Spleen (tissue), 11 donors: ENCODE measurements around the gene CHST6. TPM values are rescaled to one million over a fixed set of nuclear protein-coding genes. Genes with fewer than 3 reads are reported as not detected.
A peak's percentile ranks its signal among the peaks of the same experiment; 100 is the strongest.
"Not testable (repeated sequence)": the region's sequence is repeated elsewhere in the genome, so short reads cannot be mapped to it uniquely, and the experiment has no call there.

Experiments used
- DNase-seq: peaks from one replicate; pipeline ENCODE4 v3.0.0-alpha.2; 2020
- H3K27ac ChIP-seq, 8 donors: fragments of 200-600 bp; sonication (generic) in 7 of 8; 1 replicate in 4 of 8; 2 replicates in 4 of 8; pipeline versions ENCODE4 v1.5.0 to v1.8.0; 2016 to 2021; ENCODE audit warnings: inconsistent platforms in 4 of 8, mild to moderate bottlenecking in 4 of 8, moderate library complexity in 1 of 8
- H3K27me3 ChIP-seq, 7 donors: fragments of 200-600 bp; sonication (generic) in 6 of 7; replicated peaks in 1 of 7; 1 replicate in 4 of 7; 2 replicates in 3 of 7; pipeline versions ENCODE4 v1.5.0 to v1.8.0; 2016 to 2021; ENCODE audit warnings: inconsistent platforms in 3 of 7, mild to moderate bottlenecking in 1 of 7
- H3K36me3 ChIP-seq, 6 donors: fragments of 200-600 bp; sonication (generic) in 5 of 6; 1 replicate in 4 of 6; 2 replicates in 2 of 6; pipeline versions ENCODE4 v1.5.0 to v1.8.0; 2016 to 2021; ENCODE audit warnings: inconsistent platforms in 2 of 6
- H3K4me1 ChIP-seq, 6 donors: fragments of 200-600 bp; sonication (generic) in 5 of 6; 1 replicate in 3 of 6; 2 replicates in 3 of 6; pipeline versions ENCODE4 v1.5.0 to v1.8.0; 2016 to 2021; ENCODE audit warnings: inconsistent platforms in 3 of 6
- H3K4me3 ChIP-seq, 8 donors: fragments of 200-600 bp; sonication (generic) in 7 of 8; 1 replicate in 4 of 8; 2 replicates in 4 of 8; pipeline versions ENCODE4 v1.5.0 to v1.8.0; 2016 to 2021; ENCODE audit warnings: inconsistent platforms in 4 of 8, mild to moderate bottlenecking in 4 of 8, moderate library complexity in 2 of 8
- H3K9me3 ChIP-seq, 8 donors: fragments of 200-600 bp; sonication (generic) in 7 of 8; 1 replicate in 4 of 8; 2 replicates in 4 of 8; pipeline versions ENCODE4 v1.5.0 to v1.8.0; 2016 to 2021; ENCODE audit warnings: inconsistent platforms in 4 of 8
- POLR2A ChIP-seq, 3 donors: fragments of 450-650 bp; IDR thresholded peaks; one replicate each; pipeline ENCODE4 v1.5.1; 2017; ENCODE audit warnings: antibody characterized with exemption in 3 of 3, mild to moderate bottlenecking in 1 of 3
- POLR2AphosphoS5 ChIP-seq, 3 donors: sonication (generic); formaldehyde crosslinking; IDR thresholded peaks; one replicate each; pipeline ENCODE4 v1.5.1; 2017; ENCODE audit warnings: antibody characterized with exemption in 3 of 3
- WGBS, 5 donors: extraction: QIAGEN DNeasy Blood & Tissue Kit in 3 of 5; methylation state at CpG; one replicate each; pipeline versions ENCODE4 v1.1.5 to v1.1.7; 2013 to 2018; 5-methylcytosine and 5-hydroxymethylcytosine counted together
- intact Hi-C: fragments of 100-400 bp; cut with DNase I; formaldehyde crosslinking; loops from one replicate; pipeline ENCODE4 v1.15.0; 2023; ENCODE audit warnings: low total_unique reads
- polyA plus RNA-seq, 3 donors: library from polyadenylated mRNA; stranded (reverse); fragments of 200-250 nt; gene quantifications; one replicate each; pipeline ENCODE4 v1.2.1, GENCODE V29; 2013
- total RNA-seq, 7 donors: library from RNA; depleted of rRNA in 3 of 7; stranded (reverse); fragments of >200 nt in 3 of 7; fragmentation: NEBNext Ultra II Directional in 4 of 7; extraction: Animal tissue kit (Norgen Biotek cat#: 25700) in 4 of 7; gene quantifications; one replicate each; pipeline versions ENCODE4 v1.1.0 to v1.2.1, GENCODE V29; 2016 to 2021
- TF ChIP-seq, protein P1 (sequence below), 11 experiments: fragments of 200-600 bp in 7 of 11; fragments of 450-650 bp in 4 of 11; sonication (generic) in 4 of 11; IDR thresholded peaks in 8 of 11; conservative IDR thresholded peaks in 3 of 11; 1 replicate in 7 of 11; 2 replicates in 4 of 11; pipeline versions ENCODE4 v1.4.0 to v1.8.0; 2016 to 2021; ENCODE audit warnings: antibody characterized with exemption in 11 of 11, inconsistent platforms in 4 of 11, mild to moderate bottlenecking in 1 of 11
- donor health status: healthy with polysubstance abuse.
- donor health status: DM: no; HTN: no; CAD: no; lungs with moderate emphysema.
- donor health status: DM: no; HTN: no; CAD: no.
- donor health status: Bipolar disorder and iron deficiency.
- donor health status: healthy.
- donor health status: DM: no; HTN: no; CAD: no.
- donor health status: DM: yes; HTN: yes; CAD: no.

CHST6 gene
- total and polyA plus RNA-seq, 10 donors, result under 0.01 to 0.66 (median 0.19) TPM; not detected in 1

DNA sequence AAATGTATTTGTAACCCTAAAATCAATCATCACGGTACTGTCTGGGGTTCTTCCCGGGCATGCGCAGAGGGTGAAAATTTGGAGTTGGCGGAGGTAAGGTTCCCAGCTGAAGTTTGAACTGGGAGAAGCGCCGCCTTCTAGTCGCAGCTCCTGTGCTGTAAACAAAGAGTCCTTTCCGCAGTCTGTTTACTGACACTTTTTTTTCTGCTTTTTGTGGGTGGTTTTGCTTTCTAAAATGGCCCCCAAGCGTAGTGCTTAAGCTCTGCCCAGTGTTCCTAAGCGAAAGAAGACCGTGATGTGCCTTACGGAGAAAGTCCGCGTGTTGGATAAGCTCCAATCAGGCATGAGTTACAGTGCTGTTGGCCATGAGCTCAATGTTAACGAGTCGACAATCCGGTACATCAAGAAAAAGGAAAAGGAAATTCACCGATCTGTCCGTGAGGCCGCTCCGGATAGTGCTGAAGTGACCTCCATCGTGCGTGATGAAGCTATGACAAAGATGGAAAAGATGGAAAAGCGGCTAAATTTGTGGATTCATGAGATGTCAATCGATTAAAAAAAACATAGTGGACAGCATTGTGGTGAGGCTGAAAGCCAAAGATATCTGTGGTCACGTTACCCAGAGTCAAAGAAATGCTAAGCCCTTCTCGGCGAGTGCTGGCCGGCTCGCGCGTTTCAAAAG, 61.4 kb downstream of the CHST6 start:
- 2 to 6% (median 4%) methylated on average over 32 of the region's 32 CpGs for WGBS, 5 donors
- Histone ChIP-seq H3K4me1 (peaks cover 0 to 47% (median 31%) of the 10 kb centered on the region in 6 donors), H3K27me3 (no peaks in the 10 kb centered on the region), H3K27ac (peak overlapping the region; percentile 86 to 98 (median 96)), H3K9me3 (no peaks in the 10 kb centered on the region), H3K36me3 (no peaks in the 10 kb centered on the region), H3K4me3 (peak overlapping the region; percentile 78 to 99 (median 95))
- DNase-seq, result peak; percentile 78
- intact Hi-C loops, result no loop called here
- TF ChIP-seq POLR2AphosphoS5 (IDR thresholded peaks at IDR 0.05) (peak in 1 of 3 donors; percentile 58), POLR2A (IDR thresholded peaks at IDR 0.05) (peak in 1 of 3 donors; percentile 23)
- TF ChIP-seq, protein P1, sequence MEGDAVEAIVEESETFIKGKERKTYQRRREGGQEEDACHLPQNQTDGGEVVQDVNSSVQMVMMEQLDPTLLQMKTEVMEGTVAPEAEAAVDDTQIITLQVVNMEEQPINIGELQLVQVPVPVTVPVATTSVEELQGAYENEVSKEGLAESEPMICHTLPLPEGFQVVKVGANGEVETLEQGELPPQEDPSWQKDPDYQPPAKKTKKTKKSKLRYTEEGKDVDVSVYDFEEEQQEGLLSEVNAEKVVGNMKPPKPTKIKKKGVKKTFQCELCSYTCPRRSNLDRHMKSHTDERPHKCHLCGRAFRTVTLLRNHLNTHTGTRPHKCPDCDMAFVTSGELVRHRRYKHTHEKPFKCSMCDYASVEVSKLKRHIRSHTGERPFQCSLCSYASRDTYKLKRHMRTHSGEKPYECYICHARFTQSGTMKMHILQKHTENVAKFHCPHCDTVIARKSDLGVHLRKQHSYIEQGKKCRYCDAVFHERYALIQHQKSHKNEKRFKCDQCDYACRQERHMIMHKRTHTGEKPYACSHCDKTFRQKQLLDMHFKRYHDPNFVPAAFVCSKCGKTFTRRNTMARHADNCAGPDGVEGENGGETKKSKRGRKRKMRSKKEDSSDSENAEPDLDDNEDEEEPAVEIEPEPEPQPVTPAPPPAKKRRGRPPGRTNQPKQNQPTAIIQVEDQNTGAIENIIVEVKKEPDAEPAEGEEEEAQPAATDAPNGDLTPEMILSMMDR (IDR thresholded peaks at IDR 0.05 in 8 of 11, conservative IDR thresholded peaks at IDR 0.05 in 3 of 11), result no peak

DNA sequence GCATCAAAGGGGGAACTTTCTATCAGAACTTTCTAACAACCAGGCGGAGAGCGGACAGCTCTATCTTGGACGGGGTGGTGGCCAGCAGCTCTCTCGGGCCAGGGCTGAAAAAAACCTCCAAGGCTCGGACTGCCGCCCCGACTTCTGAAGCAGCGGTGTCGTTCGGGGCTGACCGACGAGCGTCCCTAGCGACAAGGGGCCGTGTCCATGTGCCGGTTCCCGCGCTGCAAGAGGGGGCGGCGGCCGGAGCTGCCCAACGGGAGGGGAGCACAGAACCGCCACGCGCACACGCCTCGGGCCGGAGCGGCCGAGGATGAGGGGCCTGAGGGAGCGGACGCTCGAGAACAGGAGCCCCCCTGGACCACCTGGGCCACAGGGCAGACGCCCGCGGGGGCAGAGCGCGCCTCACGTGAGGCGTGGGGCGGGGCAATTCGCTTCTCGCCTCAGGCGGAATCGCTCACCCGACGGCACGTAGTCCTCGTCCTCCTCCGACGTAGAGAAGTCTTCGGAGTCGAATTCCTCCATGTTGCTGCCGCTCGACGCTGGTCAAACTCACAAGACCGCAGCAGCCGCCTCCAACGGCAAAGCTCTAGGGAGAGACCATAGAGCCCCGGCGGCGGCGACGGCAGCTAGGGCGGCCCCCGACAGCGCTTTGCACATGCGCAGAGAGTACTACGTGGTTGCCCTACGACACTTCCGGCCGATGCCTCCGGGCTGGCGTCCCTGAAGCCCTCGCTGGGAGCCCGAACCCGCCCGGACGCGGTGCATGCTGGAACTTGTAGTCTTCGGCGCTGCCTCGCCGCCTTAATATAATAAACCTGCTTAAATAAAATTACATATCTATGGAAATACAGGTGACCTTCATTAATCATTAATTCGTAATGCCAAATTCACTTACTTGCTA, 62.2 kb downstream of the CHST6 start, which contains the start of gene CFDP1:
CFDP1 (minus strand) TSS at position 676 of the 904 bp plus-strand sequence; CDS start at position 525, 151 bp downstream.
- TF ChIP-seq POLR2AphosphoS5 (IDR thresholded peaks at IDR 0.05) (peak; percentile 92 to 96 (median 94)), POLR2A (IDR thresholded peaks at IDR 0.05) (peak in 1 of 3 donors; percentile 46)
- TF ChIP-seq, protein P1 (IDR thresholded peaks at IDR 0.05 in 8 of 11, conservative IDR thresholded peaks at IDR 0.05 in 3 of 11), result peak in 4 of 11 experiments; percentile 3 to 43 (median 22)
- Histone ChIP-seq H3K27ac (peak within 1 kb of the TSS; percentile 86 to 98 (median 96)), H3K36me3 (no peaks in the 10 kb centered on the region), H3K27me3 (no peaks in the 10 kb centered on the region), H3K4me1 (peaks cover 0 to 52% (median 31%) of the 10 kb centered on the region in 6 donors), H3K4me3 (peak within 1 kb of the TSS; percentile 78 to 99 (median 95)), H3K9me3 (no peaks in the 10 kb centered on the region)
- intact Hi-C loops, result no loop called here
- 1 to 2% (median 2%) methylated on average over 34 to 85 of the region's 85 CpGs for WGBS, 5 donors
- peak; percentile 99 for DNase-seq

DNA sequence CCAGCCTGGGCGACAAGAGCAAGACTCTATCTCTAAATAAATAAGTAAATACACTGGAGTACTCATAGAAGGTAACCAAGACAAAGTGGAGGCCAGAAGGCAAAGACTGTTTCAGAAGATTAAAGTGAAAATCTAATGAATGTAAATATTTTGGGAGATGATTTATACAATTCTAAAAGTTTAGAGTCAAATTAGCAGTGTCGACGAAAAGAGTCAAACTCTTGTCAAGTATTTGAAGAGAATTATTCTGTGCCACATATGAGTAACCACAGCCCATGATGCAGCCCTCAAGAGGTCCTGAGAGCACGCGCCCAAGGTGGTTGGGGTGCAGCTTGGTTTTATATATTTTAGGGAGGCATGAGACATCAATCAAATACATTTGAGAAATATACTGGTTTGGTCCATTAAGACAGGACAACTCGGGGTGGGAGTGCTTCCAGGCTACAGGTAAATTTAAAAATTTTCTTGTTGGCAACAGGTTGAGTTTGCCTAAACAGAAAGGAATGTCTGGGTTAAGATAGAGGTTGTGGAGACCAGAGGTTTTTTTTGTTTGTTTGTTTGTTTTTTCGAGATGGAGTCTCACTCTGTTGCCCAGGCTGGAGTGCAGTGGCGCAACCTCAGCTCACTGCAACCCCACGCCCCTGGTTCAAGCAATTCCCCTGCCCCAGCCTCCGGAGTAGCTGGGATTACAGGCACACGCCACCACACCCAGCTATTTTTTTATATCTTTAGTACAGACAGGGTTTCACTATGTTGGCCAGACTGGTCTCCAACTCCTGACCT, 65.4 kb downstream of the CHST6 start:
- no peaks in the 10 kb centered on the region for H3K36me3 ChIP-seq
- WGBS, 5 donors, result 85 to 94% (median 91%) methylated on average over 11 of the region's 11 CpGs
- no peak overlapping the region for H3K4me3 ChIP-seq
- peaks cover 0 to 57% (median 32%) of the 10 kb centered on the region in 6 donors for H3K4me1 ChIP-seq
- H3K27me3 ChIP-seq, result no peaks in the 10 kb centered on the region
- no peak for DNase-seq
- intact Hi-C loops, result no loop called here
- TF ChIP-seq POLR2AphosphoS5 (IDR thresholded peaks at IDR 0.05) (no peak), POLR2A (IDR thresholded peaks at IDR 0.05) (no peak)
- TF ChIP-seq, protein P1 (IDR thresholded peaks at IDR 0.05 in 8 of 11, conservative IDR thresholded peaks at IDR 0.05 in 3 of 11), result no peak
- H3K27ac ChIP-seq, result no peak overlapping the region
- no peaks in the 10 kb centered on the region for H3K9me3 ChIP-seq

DNA sequence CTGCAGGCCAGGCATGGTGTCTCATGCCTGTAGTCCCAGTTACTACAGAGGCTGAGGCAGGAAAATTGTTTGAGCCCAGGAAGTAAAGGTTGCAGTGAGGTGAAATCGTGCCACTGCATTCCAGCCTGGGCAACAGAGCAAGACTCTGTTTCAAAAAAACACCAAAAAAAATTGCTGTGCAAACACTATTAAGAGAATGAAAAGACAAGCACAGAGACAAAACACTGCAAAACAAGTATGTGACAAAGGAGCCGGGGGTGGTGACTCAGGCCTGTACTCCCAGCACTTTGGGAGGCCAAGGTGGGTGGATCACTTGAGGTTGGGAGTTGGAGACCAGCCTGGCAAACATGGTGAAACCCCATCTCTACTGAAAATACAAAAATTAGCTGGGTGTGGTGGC, 68.7 kb downstream of the CHST6 start:
- H3K27ac ChIP-seq, result peak overlapping the region in 1 of 8 donors; percentile 39
- 72 to 92% (median 85%) methylated on average over 2 of the region's 2 CpGs for WGBS, 5 donors
- H3K4me3 ChIP-seq, H3K9me3 ChIP-seq, H3K36me3 ChIP-seq, H3K27me3 ChIP-seq, DNase-seq, intact Hi-C loops: not testable (repeated sequence)
- H3K4me1 ChIP-seq, result peaks cover 0 to 41% (median 14%) of the 10 kb centered on the region in 6 donors

DNA sequence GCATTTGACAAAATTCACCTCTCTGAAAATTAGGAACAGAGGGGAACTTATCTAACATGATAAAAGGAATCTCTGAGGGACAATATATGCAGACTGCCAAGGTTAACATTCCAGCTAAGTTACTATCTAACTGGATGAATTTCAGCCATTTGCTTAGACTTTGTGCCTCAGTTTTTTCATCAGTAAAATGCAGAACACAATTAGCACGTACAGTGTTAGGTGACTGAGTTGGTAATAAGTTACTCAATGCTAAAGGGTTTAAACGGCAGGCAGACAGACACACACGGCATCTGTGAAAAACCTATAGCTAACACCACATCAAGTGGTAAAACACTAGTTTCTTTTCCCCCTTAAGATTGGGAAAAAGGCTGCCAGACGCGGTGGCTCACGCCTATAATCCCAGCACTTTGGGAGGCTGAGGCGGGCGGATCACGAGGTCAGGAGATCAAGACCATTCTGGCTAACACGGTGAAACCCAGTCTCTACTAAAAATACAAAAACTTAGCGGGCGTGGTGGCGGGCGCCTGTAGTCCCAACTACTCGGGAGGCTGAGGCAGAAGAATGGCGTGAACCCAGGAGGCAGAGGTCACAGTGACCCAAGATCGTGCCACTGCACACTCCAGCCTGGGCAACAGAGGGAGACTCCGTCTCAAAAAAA, 71.0 kb downstream of the CHST6 start:
- H3K4me3 ChIP-seq, H3K27ac ChIP-seq, intact Hi-C loops, H3K9me3 ChIP-seq, H3K36me3 ChIP-seq, DNase-seq, H3K27me3 ChIP-seq: not testable (repeated sequence)
- H3K4me1 ChIP-seq, result peaks cover 6 to 40% (median 20%) of the 10 kb centered on the region in 6 donors
- WGBS, 5 donors, result 79 to 95% (median 89%) methylated on average over 18 of the region's 18 CpGs
